Stimulated activated CD4-positive, alpha-beta T cell treated with anti-CD3 and anti-CD28 coated beads, Interleukin-12 subunit alpha, Interleukin-12 subunit beta, amount 100 ng/mL, for 48 hours (primary cell): ENCODE results near the gene P4HTM.
"Not testable (repeated sequence)": the region's sequence is repeated elsewhere in the genome, so short reads cannot be mapped to it uniquely, and the experiment has no call there.

Source experiments
- DNase-seq, 3 donors: peaks; one replicate each; pipeline ENCODE4 v3.0.0-alpha.2; 2020; ENCODE audit warnings: low read depth in 2 of 3, low spot score in 1 of 3

The P4HTM gene

DNA sequence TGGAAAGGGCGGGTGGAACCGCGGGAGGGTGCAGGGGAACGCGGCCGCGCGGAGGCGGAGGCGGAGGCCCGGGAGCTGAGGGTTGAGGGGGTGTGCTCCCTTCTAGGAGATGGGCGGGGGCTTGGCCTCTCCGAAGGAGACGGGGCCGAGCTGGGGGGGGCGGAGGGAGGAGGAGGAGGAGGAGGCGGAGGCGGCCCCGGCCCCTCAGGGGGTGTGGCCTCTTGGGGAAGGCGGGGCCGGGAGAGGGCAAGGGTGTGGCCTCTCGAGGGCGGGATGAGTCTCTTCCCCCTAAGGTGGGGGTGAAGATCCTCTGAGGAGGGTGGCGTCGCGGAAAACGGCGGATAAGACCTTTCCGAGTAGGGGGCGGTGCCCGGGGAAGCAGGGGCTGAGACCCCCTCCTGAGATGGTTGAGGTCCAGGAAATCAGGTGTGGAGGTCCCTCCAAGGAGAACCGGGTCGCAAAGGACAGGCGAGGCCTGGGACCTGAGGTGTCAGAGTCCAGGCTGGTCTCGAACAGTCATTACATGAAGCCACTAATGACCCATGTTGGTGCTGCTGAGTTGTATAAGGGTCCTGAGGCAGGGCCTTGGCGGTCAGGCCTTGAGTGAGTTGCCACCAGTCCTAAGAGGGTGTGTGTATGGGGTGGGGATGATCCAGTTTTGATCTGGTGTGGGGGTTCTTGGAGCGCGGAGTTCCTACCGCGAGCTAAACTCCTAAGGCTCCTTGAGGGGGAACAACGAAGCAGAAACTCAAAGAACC, 17.9 kb downstream of the P4HTM start:
- peak; percentile 77 to 84 (median 80) for DNase-seq

DNA sequence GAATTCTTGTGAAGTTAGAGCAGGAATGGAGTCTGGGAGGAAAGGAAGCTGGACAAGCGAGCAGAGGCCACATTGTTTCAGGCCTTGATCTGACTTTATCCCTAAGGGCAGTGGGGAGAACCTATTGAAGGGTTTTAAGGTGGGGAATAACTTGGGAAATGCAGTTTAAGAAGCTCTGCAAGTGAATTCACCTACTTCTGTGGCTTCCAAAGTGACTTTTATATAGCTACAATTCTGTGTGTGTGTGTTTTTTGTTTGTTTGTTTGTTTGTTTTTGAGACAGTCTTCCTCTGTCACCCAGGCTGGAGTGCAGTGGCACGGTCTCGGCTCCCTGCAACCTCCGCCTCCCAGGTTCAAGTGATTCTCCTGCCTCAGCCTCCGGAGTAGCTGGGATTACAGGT, 18.6 kb downstream of the P4HTM start:
- not testable (repeated sequence) for DNase-seq

DNA sequence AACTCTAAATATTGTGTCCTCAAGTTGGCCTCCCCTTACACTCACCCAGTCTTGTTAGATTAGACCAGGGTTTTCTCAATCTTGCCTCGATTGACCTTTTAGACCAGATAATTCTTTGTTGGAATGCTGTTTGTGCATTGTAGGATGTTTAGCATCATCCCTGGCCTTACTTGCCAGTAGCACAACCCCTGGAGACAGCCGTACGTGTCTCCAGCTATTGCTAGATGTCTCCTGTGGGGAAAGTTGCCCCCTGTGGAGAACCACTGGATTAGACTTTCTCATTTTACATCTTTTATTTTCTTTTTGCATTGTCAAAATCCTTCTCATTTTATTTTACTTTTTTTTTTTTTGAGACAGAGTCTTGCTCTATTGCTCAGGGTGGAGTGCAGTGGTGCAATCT, 19.4 kb downstream of the P4HTM start:
- DNase-seq, result no peak

DNA sequence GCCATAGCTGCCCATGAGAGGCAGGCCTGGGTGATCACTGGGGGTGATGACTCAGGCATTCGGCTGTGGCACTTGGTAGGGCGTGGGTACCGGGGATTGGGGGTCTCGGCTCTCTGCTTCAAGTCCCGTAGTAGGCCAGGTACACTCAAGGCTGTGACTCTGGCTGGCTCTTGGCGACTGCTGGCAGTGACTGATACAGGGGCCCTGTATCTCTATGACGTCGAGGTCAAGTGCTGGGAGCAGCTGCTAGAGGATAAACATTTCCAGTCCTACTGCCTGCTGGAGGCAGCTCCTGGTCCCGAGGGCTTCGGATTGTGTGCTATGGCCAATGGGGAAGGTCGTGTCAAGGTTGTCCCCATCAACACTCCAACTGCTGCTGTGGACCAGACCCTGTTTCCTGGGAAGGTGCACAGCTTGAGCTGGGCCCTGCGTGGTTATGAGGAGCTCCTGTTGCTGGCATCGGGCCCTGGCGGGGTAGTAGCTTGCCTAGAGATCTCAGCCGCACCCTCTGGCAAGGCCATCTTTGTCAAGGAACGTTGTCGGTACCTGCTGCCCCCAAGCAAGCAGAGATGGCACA, 22.5 kb downstream of the P4HTM start:
- DNase-seq, result no peak

DNA sequence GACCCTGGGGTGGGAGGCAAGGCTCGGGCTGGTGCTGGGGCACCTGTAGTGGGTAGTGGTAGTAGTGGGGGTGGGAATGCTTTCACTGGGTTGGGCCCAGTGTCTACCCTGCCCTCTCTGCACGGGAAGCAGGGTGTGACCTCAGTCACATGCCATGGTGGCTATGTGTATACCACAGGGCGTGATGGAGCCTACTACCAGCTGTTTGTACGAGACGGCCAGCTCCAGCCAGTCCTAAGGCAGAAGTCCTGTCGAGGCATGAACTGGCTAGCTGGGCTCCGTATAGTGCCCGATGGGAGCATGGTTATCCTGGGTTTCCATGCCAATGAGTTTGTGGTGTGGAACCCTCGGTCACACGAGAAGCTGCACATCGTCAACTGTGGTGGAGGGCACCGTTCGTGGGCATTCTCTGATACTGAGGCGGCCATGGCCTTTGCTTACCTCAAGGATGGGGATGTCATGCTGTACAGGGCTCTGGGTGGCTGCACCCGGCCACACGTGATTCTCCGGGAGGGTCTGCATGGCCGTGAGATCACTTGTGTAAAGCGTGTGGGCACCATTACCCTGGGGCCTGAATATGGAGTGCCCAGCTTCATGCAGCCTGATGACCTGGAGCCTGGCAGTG, 23.2 kb downstream of the P4HTM start:
- DNase-seq, result no peak

DNA sequence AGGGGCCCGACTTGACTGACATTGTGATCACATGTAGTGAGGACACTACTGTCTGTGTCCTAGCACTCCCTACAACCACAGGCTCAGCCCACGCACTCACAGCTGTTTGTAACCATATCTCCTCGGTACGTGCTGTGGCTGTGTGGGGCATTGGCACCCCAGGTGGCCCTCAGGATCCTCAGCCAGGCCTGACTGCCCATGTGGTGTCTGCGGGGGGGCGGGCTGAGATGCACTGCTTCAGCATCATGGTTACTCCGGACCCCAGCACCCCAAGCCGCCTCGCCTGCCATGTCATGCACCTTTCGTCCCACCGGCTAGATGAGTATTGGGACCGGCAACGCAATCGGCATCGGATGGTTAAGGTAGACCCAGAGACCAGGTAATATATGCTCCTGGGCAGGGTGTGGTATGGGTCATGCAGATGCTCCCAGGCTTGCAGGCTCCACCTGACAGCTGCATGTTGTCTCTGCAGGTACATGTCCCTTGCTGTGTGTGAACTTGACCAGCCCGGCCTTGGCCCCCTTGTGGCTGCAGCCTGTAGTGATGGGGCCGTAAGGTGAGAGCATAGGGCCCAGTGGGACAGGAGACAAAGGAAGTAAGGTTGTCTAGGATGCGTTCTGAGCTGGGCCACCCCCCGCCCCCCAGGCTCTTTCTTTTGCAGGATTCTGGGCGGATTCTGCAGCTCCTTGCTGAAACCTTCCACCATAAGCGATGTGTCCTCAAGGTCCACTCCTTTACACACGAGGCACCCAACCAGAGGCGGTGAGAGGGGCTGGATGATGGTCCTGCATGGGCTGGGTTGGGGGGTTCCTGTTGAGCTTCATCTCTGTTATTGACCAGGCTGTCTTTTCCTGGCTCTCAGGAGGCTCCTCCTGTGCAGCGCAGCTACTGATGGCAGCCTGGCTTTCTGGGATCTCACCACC, 24.0 kb downstream of the P4HTM start:
- no peak for DNase-seq

DNA sequence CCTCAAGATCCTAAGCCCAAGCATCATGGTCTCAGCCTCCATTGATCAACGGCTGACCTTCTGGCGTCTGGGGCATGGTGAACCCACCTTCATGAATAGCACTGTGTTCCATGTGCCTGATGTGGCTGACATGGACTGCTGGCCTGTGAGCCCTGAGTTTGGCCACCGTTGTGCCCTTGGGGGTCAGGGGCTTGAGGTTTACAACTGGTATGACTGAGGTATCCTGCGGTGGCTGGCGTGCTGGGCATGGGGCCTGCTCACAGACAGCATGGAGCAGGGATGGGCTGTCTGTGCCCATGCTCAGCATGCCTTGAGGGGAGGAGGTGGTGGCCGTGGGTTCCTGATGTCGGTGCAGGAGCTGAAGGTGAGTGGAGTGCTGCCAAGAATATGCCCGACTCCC, 25.0 kb downstream of the P4HTM start:
- no peak for DNase-seq

DNA sequence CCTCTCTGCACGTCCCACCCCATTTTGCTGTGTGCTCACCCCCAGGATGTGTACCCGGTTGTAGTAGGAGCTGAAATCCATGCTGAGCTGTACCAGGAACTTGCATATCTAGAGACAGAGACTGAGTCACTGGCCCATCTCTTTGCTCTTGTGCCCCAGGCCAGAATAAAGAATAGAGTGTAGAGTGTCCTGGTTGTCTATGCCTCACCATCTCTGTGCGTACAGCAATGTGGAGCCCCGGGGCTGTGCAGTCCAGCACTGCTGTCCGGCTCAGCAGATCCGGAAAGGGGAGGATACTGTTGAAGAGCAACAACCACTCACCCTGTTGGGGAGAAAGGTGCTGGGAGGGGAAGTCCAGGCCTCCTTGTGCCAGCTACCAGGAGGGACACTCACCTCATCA, 25.7 kb downstream of the P4HTM start:
- DNase-seq, result no peak

DNA sequence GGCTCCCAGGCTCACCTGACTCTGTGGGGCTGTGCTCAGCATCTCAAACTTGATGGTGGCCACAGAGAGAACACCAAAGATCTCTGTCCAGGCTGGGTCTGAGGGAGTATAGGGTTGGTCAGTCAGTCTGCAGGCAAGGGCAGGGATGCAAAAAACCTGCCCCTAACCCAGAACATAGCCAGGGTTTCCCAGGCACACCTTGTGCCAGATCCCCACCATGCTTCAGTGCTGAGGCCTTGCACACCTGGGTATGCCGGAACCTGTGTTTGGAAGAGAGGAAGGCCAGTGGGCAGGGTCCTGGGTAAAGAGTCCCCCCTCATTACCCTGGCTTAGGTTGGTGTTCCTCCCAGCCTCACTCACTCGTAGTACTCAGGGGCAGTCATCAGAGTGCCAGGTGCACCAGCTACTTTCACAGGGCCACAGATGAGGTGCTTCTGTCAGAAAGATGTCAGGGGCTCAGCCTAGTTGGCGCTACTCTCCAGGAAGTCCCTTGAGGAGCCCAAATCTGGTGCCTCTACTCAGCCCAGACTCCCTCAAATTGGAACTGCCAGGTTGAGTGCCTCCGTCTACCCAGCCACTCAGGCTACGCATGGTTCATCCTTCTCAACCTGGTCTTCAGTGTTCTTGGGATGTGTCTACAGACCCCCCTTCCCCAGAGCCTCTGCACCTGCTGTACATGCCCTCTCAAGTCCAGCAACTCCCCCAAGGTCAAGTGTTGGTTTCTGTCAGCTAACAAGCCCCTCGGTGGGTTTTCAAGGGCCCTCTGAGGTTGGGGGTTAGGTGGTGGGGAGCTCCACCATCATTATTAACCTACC, 26.6 kb downstream of the P4HTM start:
- DNase-seq, result no peak

DNA sequence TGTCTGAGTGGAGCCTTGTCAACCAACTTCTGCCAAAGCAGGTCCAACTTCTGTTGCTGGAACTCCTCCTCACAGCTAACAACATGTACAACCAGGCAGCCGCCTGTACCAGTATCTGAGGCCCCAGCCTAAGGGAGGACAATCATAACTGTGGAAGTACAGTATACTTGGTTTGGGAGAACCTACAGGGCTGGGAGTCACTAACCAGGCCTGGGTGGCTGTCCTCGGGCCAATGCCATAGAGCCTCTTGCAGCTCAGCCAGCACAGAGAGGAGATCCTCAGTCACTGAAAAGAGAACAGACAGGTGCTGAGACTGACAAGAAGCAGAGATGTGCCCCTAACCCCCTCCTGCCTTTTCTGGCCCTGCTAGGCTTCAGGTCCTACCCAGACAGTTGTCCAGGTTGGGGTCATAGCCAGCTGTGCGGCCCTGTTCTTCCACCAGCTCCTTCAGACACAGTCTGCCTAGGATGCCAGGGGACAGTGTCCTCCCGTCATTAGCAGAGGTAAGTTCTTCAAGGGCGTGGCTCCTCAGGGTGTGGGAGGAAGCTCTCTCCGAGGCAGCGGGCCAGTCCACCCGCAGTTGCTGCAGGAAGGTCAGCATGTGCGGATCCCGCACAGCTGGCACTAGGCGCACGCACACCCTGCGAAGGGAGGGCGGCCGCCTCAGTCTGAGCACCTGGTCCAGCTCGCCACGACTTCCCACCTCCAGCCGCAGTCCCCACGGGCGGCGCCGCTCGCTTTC, 27.4 kb downstream of the P4HTM start:
- no peak for DNase-seq

DNA sequence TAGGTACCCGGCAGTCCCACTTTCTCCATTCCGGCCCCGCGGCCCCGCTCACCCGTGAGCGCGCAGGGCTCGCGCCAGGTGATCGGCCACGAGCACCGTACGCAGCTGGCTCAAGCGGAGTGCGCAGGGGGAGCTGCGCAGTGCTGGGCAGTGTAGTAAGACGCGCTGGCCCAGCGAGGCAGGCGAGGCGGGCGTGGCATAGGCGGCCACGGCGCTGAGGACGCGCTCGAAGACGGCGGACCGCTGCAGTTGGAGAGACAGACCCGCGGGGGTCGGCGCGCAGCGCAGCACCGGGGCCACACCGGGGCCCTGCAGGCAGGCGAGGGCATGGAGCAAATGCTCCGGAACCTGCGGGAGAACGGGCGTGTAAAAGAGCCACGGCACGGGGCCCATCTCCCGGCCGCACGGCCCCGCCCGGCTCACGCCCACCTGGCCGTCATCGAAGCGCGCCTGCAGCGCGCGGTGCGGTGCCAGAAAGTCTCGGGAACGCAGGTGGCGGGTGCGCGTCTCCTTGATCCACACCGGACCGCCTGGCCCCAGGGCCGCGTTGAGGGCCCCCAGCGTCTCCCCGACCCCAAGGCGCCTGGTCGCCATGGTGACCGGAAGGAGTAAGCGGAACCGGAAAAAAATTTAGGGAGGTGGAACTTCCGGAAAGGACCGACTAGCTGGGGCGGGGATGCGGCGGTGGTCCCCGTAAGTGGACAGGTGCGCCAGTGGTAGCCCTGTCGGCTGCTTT, 28.1 kb downstream of the P4HTM start, which contains the start of gene DALRD3:
Gene DALRD3, minus strand, starts transcription at position 610 of the 736 bp plus-strand sequence. Its CDS starts 16 bp downstream, at position 594.
- peak in 1 of 3 donors; percentile 43 for DNase-seq

DNA sequence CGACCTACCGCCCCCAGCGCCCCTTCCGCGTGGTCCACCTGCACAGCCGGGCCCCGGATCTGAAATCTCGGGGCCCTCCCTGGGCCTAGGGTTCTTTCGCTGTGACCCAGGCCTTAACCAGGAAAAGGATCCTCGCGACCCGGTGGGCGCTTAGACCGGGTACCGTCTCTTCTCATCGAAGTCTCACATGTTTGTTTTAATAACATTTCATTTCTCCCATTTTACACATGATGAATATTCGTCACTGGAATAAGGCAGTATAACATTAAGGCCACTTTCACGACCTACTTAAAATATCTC, 28.6 kb downstream of the P4HTM start:
- no peak for DNase-seq

DNA sequence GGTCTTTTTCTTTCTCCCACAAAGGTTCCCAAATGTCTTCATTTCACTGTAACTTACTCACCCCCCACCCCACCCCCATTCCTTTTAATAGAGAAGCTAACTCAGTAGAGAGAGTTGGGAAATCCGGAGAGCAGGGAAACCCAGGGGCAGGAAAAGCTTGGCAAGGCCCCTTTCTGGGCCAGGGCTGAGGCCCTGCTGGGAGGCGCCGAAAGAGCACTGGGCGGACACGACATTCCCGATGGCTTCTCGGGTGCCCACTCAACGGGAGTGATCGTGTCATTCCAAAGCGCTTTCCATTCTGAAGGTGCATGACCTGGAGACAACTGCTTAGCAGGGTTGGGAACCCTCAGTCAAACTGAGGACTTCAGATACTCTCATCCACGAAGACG, 29.9 kb downstream of the P4HTM start:
- no peak for DNase-seq

DNA sequence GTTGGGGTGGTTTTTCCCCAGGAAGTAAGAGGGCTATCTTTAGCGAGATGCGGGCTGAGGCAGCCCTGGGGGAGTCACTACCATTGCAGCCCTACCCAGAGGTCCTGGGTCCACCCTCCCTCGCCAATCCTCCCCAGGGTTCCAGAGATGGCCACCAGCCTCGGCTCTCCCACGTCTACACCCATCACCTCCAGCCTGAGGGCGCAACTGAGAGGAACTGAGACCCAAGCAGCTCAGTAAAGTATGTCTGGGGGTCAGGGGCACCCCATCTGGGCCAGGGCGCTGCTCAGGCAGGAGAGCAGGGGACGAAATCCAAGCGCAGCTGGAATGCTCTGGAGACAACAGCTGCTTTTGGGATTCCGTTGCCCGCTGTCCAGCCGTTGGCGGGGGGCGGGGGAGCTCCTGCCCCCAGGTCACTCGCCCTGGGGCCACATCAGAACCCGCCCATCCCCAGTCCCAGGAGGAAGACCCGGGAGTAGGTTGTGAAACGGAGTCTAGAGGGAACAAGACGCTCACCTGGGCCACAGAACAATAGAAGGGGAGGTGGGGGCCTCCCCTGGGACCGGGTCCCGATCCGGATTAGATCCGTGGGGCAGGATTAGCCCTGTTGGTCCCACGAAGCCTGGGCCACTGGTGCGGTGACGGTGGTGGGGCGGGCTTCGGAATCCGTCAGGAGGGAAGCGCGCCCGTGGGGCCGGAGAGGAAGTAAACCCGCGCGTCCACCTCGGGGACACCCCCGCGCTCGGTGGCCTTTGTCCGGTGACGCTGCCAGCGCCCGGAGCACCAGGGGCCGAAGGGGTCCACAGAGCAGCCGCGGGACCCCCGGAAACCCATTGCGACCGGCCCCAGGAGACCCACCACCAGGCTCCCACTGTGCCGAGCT, 30.5 kb downstream of the P4HTM start:
- DNase-seq, result no peak

DNA sequence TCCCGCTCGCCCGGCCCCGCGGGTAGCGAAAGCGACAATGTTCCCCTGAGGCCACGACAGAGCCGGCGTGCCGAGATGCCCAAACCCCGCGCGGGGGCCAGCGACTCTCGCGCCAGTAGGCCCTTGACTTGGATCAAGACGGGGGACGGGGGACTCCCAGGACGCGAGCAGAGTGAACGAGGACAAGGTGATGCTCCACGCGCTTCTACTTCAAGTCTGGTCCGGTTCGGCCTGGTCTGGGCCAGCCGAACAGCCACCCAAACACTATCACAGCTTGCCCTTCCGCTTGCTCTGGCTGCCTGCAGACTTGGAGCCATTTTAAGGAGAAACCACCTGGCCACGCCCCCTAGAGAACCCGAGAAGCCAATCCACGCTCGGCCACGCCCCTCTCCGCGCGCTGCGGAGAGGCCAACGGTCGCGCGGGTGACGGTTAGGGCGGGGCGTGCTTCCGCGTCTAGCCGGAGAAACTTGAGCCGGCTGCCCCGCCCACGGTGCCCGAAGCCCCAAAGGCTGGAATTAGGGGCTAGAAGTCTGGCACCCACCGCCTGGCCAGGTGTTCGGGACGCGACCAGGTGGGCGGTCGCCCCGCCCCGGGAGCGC, 31.3 kb downstream of the P4HTM start:
- peak; percentile 96 to 99 (median 98) for DNase-seq

DNA sequence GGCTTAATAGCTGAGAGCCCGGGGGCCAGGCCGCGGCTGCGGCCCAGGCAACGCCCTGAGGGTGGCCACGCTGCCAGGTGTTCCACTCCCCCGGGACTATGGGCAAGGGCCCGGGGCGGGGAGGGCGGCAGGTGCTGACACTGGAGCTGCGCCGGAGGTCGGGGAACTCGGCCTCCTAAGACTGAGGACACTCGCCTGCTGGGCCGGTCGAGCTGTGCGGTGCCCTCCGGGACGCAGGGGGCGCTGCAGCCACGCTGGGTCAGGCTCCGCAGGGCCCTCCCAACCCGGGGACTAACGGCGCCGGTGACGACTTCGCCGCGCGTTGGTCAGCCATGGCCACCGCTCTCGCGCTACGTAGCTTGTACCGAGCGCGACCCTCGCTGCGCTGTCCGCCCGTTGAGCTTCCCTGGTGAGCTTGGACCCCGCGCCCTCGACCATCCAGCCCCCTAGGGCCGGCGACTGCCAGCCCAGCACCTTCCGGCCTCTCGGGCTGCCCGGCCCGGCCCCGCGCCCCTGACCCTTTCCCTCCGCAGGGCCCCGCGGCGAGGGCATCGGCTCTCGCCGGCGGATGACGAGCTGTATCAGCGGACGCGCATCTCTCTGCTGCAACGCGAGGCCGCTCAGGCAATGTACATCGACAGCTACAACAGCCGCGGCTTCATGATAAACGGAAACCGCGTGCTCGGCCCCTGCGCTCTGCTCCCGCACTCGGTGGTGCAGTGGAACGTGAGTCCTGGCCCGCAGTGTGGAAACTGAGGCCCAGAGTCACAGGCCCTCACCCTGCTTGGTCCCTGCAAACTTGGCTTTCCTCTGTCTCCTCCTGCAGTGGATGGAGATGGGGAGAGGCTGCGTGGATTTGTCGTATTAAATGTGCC, 32.0 kb downstream of the P4HTM start, which contains the start of gene NDUFAF3:
Gene NDUFAF3, plus strand, starts transcription at position 309 of the 875 bp plus-strand sequence. Its CDS starts 24 bp downstream, at position 333.
- DNase-seq, result peak; percentile 87 to 92 (median 91)

DNA sequence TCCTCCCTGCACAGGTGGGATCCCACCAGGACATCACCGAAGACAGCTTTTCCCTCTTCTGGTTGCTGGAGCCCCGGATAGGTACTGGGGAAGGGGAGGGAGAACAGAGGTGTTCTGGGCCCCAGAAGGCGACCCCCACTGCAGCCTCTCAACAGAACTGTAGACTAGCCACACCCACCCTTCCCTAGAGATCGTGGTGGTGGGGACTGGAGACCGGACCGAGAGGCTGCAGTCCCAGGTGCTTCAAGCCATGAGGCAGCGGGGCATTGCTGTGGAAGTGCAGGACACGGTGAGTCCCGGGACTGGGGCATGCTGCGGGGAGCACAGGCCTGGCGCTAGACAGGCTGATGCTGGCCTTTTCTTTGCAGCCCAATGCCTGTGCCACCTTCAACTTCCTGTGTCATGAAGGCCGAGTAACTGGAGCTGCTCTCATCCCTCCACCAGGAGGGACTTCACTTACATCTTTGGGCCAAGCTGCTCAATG, 32.7 kb downstream of the P4HTM start:
- DNase-seq, result no peak
